OCI-LY3 (cell line): ENCODE measurements around the gene GSTA2.

Experiments
- CTCF ChIP-seq: fragments of 200-600, 300-600 bp; sonication (generic); IDR thresholded peaks from 2 replicates; pipeline ENCODE4 v1.5.1; 2014; ENCODE audit warnings: antibody characterized with exemption, low read length, low read depth
- EZH2phosphoT487 ChIP-seq: fragments of 200-600 bp; shearing (Covaris generic); IDR thresholded peaks from 2 replicates; pipeline ENCODE4 v1.6.1; 2018; ENCODE audit warnings: antibody characterized with exemption, mixed run types, low read depth

- TF ChIP-seq CTCF: no peak
- TF ChIP-seq EZH2phosphoT487: no peak
Measured at GRCh38 chr6:52760105-52760765, 3.0 kb downstream of the GSTA2 start.
